ENCODE measurements around the gene FMO2.

FMO2 gene

GRCh38 chr1:171256940-171257606, 72.0 kb downstream of the FMO2 start:
- DNase-seq (ENCODE audit: low spot score) = no peak

- no peak for DNase-seq (ENCODE audit: low spot score)
These were observed 72.5 kb downstream of the FMO2 start for GRCh38 chr1:171257607-171258076.

GRCh38 chr1:171258429-171258828, 73.3 kb downstream of the FMO2 start:
- no peak for DNase-seq (ENCODE audit: low spot score)

- DNase-seq (ENCODE audit: low spot score) = no peak
These were observed 73.8 kb downstream of the FMO2 start for GRCh38 chr1:171258943-171259342.
